ENCODE results near the gene ECM2. TPM values are rescaled to one million over a fixed set of nuclear protein-coding genes. Genes with fewer than 3 reads are reported as not detected.
"Not testable (repeated sequence)": the region's sequence is repeated elsewhere in the genome, so short reads cannot be mapped to it uniquely, and the experiment has no call there.

ECM2 gene
- total RNA-seq = not detected in 2 replicates

DNA sequence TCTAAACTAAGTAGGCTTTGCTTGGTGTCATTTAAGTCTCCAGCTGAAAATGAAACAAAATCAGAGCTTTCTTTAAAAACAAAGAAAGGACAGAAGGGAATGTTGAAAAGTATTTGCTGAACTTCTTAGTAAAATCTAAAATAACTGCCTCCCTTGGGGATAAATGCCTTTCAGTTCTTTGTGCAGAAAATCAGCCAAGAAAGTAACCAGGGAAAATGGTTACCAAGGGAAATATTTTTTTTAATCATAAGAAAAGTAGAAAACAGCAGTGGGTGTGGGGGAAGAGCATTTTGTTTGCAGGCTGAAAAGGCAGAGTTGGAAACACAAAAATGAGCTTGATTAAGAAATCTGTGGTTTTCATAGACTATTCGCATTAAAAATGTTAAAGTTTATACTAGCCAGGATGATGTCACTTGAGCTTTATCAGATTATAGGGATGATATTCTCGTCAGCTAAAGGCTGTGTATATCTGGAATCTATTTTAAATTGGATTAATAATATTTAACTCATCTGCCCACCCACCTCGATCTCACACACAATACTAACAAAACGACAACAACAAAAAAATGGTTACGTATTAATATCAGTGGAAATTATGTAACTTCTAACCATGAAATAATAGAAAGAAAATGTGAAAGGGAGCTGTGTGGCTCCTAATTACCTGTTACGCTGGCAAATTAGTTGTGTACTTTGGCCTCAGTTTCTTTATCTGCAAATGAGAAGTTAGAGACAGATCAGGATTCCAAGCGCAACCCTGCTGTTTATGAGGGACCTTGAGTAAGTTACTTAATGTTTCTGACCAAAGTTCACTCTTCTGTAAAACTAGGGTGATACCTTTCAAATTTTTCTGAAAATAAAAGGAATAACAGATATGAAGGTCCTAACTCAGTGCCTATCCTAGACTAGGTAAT is at the start of gene ECM2:
Gene ECM2, minus strand, starts transcription at position 51 of the 911 bp plus-strand sequence. CDS start 13,124 bp downstream, outside the sequence.
- Mint-ChIP-seq H3K4me3 (no peak within 1 kb of the TSS), H3K27ac (no peak within 1 kb of the TSS), H3K4me1 (peaks cover 4% of the 10 kb centered on the region), H3K27me3 (no peaks in the 10 kb centered on the region), H3K9me3 (no peaks in the 10 kb centered on the region), H3K36me3 (ENCODE audit: low read depth) (no peaks in the 10 kb centered on the region)
- DNase-seq = no peak
- intact Hi-C loops (cut with micrococcal nuclease) = no loop called here

DNA sequence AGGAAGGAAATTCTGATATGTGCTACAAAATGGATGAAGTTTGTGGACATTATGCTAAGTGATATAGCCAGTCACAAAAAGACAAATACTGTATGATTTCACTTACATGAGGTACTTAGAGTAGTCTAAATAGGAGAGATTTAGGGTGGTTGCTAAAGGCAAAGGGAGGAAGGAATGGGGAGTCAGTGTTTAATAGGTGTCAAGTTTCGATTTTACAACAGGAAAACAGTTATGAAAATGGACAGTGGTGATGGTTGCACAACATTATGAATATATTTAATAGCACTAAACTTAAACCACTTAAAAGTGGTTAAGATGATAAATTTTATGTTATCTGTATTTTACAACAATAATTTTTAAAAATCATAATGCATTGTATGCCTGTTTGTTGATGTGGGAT is 40.4 kb upstream of the ECM2 start:
- no peaks in the 10 kb centered on the region for H3K4me1 Mint-ChIP-seq
- intact Hi-C loops (cut with micrococcal nuclease) = no loop called here
- H3K27me3 Mint-ChIP-seq = no peaks in the 10 kb centered on the region
- H3K4me3 Mint-ChIP-seq = no peak overlapping the region
- no peaks in the 10 kb centered on the region for H3K36me3 Mint-ChIP-seq (ENCODE audit: low read depth)
- peaks cover 4% of the 10 kb centered on the region for H3K9me3 Mint-ChIP-seq
- H3K27ac Mint-ChIP-seq = no peak overlapping the region
- no peak for DNase-seq

DNA sequence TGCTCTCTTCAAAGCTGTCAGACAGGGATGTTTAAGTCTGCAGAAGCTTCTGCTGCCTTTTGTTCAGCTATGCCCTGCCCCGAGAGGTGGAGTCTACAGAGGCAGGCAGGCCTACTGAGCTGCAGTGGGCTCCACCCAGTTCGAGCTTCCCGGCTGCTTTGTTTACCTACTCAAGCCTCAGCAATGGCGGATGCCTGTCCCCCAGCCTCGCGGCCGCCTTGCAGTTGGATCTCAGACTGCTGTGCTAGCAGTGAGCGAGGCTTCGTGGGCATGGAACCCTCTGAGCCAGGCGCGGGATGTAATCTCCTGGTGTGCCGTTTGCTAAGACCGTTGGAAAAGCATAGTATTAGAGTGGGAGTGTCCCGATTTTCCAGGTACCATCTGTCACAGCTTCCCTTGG is 37.8 kb upstream of the ECM2 start:
- H3K4me1 Mint-ChIP-seq; H3K9me3 Mint-ChIP-seq; H3K4me3 Mint-ChIP-seq; H3K27me3 Mint-ChIP-seq; H3K36me3 Mint-ChIP-seq (ENCODE audit: low read depth); DNase-seq; H3K27ac Mint-ChIP-seq; intact Hi-C loops (cut with micrococcal nuclease): not testable (repeated sequence)

DNA sequence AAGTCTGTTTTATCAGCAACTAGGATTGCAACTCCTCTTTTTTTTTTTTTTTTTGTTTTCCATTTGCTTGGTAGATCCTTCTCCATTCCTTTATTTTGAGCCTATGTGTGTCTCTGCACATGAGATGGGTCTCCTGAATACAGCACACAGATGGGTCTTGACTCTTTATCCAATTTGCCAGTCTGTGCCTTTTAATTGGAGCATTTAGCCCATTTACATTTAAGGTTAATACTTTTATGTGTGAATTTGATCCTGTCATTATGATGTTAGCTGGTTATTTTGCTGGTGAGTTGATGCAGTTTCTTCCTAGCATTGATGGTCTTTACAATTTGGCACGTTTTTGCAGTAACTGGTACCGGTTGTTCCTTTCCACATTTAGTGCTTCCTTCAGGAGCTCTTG is 36.1 kb upstream of the ECM2 start:
- intact Hi-C loops (cut with micrococcal nuclease); DNase-seq; H3K4me1 Mint-ChIP-seq; H3K27me3 Mint-ChIP-seq; H3K4me3 Mint-ChIP-seq; H3K9me3 Mint-ChIP-seq; H3K36me3 Mint-ChIP-seq (ENCODE audit: low read depth); H3K27ac Mint-ChIP-seq: not testable (repeated sequence)

DNA sequence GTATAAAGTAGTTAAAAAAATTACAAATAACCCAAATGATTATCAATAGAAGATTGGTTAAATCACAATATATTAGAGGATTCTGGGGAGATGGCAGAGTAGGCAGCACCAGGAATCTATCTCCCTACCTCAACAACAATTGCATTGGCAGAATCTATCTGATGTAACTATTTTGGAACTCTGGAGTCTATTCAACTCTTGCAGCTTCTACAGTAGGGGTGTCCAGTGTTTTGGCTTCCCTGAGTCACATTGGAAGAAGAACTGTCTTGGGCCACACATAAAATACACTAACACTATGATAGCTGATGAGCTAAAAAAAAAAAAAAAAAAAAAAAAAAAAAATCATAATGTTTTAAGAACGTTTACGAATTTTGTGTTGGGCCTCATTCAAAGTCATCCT is 29.2 kb upstream of the ECM2 start:
- Mint-ChIP-seq H3K9me3 (no peaks in the 10 kb centered on the region), H3K27ac (no peak overlapping the region), H3K27me3 (peaks cover 2% of the 10 kb centered on the region), H3K4me3 (no peak overlapping the region), H3K4me1 (no peaks in the 10 kb centered on the region), H3K36me3 (ENCODE audit: low read depth) (no peaks in the 10 kb centered on the region)
- intact Hi-C loops (cut with micrococcal nuclease) = no loop called here
- no peak for DNase-seq

DNA sequence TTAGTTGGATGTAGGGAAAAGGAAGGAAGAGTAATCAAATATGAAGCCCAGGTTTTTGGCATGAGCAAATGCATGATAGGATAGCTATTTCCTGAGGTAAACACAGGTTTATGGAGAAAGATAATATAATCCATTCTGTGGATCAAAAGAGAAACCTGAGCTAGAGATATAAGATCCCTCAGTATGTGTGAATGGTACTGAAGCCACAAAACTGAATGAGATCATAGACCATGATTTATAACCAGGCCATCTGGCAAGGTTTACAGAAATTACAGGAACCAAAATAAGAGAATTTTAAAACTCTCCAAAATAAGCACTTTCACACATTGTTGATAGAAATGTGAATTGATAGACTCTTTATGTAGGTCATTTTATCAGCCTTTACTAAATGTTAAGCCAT is 28.7 kb upstream of the ECM2 start:
- no peak overlapping the region for H3K27ac Mint-ChIP-seq
- H3K4me3 Mint-ChIP-seq = no peak overlapping the region
- intact Hi-C loops (cut with micrococcal nuclease) = no loop called here
- DNase-seq = no peak
- peaks cover 2% of the 10 kb centered on the region for H3K27me3 Mint-ChIP-seq
- no peaks in the 10 kb centered on the region for H3K4me1 Mint-ChIP-seq
- no peaks in the 10 kb centered on the region for H3K9me3 Mint-ChIP-seq
- H3K36me3 Mint-ChIP-seq (ENCODE audit: low read depth) = no peaks in the 10 kb centered on the region

DNA sequence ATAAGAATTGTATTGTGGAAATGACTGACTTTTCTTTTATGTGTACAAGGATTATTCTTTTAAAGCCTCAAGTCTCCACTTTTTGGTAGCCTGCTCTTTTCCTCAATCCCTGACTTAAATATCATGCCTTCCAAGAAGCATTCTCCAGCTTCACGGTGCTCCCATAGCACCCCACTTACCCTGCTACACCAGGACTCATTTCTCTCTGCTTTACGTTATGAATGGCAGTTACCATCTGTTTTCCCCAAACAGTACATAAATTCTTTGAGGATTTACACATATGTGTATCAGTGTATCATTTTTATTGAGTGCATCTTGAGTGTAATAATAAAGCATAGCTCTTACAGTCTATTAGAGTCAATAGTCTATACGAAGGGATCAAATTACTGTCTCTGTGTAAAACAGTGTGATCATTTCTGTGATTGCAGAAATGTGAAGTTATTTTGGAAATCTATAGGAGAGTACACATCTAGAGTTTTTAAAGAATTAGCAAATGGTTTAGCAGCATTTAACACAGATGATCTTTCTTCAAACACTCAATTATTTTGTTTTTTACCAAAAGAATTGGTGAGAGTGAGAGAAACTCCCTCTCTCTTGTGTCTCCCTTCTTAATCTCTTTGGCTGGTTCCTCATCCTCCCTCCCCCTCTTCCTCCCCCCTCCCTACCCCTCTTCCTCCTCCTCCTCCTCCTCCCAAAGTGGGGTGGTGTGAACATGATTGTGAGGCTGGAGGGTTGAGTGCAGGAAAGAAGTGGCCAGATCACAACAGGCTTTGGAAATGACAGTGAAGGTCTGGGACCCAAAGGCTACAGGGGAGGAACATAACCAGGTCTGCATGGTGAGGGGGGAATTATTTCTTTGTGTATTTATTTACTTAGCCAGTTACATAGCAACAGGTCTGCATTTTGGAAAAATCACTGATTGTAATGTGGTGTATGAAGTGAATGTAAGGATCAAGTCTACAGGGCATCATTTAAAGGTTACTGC is 27.6 kb upstream of the ECM2 start:
- H3K4me1 Mint-ChIP-seq = no peaks in the 10 kb centered on the region
- no peak overlapping the region for H3K27ac Mint-ChIP-seq
- H3K27me3 Mint-ChIP-seq = no peaks in the 10 kb centered on the region
- no peaks in the 10 kb centered on the region for H3K36me3 Mint-ChIP-seq (ENCODE audit: low read depth)
- no peaks in the 10 kb centered on the region for H3K9me3 Mint-ChIP-seq
- H3K4me3 Mint-ChIP-seq = no peak overlapping the region
- DNase-seq = no peak
- intact Hi-C loops (cut with micrococcal nuclease) = no loop called here

DNA sequence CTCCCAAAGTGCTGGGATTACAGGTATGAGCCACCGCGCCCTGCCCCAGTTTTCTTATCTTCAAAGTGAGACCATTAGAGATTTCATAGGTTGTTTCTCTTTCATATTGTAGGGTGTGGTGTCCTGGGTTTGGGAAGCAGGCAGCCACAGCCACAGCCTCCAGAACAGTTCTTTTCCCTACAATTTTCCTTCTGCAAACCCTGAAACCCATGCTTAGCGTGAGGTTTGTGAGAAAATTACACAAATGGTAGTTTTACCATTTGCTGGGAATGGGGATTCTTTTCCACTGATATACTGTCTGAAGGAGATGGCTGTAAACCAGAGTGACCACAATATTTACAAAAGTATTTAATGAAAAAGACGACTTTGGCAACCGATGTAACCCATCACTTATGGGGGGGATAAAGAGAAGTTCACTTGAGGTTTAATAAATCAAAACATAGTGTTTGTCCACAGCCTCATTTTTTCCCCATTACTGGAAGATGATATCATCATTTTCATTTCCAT is 26.7 kb upstream of the ECM2 start:
- no peak overlapping the region for H3K27ac Mint-ChIP-seq
- H3K36me3 Mint-ChIP-seq (ENCODE audit: low read depth) = no peaks in the 10 kb centered on the region
- H3K4me1 Mint-ChIP-seq = no peaks in the 10 kb centered on the region
- no peak for DNase-seq
- H3K27me3 Mint-ChIP-seq = no peaks in the 10 kb centered on the region
- no peaks in the 10 kb centered on the region for H3K9me3 Mint-ChIP-seq
- no peak overlapping the region for H3K4me3 Mint-ChIP-seq
- intact Hi-C loops (cut with micrococcal nuclease) = no loop called here

DNA sequence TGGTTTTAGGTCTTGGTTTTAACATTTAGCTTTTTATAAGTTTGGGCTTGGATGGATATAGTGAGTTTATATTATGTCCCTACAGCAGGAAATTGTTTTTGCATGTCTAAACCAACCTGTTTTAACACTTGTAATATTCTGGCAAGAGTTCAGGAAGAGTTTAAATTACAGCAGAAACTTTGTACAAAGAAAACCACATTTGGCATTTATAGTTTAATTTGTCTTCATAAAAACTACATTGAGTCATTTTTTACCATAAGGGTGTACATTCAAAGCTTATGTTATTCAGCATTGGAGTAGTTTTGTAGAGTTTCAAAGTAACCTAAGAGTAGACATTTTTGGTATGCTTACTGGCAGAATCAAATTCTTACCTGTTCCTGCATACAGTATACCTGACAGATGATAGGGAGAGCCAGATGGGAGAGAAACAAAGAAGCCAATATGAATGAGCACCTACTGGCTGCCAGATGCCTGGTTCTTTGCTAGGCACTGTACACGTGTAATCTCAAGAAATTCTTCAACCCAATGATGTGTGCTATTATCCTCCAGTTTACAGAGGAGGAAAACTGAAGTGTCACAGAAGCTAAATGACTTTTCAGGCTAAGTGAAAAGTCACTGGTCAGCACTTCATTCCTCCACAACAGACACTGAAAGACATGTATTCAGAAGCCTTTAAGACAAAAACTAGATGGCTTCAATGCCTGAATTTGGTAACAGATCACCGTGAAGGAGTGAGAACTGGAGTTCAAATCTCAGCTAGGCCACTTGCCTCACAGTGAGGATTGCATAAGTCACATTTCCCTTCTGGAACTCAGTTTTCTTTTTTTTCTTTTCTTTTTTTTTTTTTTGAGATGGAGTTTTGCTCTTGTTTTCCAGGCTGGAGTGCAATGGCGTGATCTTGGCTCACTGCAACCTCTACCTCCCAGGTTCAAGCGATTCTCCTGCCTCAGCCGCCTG is 25.9 kb upstream of the ECM2 start:
- Mint-ChIP-seq H3K27ac (no peak overlapping the region), H3K4me1 (no peaks in the 10 kb centered on the region), H3K9me3 (no peaks in the 10 kb centered on the region), H3K4me3 (no peak overlapping the region), H3K36me3 (ENCODE audit: low read depth) (no peaks in the 10 kb centered on the region), H3K27me3 (no peaks in the 10 kb centered on the region)
- intact Hi-C loops (cut with micrococcal nuclease) = no loop called here
- no peak for DNase-seq

DNA sequence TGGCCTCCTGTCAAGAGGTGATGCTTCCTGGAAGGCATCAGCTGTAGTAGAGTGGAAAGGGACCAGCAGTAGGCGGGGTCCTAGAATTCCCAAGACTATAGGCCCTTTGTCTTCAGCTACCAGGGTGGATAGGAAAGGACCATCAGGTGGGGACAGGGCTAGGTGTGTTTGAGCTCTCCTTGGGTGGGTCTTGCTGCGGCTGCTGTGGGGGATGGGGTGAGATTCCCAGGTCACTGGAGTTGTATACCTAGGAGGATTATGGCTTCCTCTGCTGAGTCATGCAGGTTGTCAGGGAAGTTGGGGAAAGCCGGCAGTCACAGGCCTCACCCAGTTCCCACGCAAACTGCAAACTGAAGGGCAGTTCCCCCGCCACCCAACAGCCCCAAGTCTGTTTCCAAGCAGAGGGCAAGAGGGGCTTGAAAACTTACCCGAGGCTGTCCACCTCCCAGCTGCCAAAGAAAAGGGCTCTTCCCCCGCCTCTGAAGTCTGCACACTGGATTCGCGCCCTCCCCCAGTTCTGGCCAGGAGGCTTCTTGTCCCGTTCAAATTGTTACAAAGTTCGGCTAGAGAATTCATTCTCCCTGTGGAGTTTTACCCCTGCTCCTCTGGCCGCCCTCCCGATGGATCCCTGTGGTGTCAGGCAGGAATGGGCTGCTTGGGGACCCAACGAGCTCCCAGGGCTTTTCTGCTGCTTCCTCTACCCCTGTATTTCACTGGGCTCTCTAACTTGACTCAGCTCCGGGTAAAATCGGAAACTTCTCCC is 23.0 kb upstream of the ECM2 start:
- H3K9me3 Mint-ChIP-seq = no peaks in the 10 kb centered on the region
- H3K36me3 Mint-ChIP-seq (ENCODE audit: low read depth) = no peaks in the 10 kb centered on the region
- H3K27me3 Mint-ChIP-seq = no peaks in the 10 kb centered on the region
- intact Hi-C loops (cut with micrococcal nuclease) = no loop called here
- no peak overlapping the region for H3K27ac Mint-ChIP-seq
- peaks cover 5% of the 10 kb centered on the region for H3K4me1 Mint-ChIP-seq
- no peak overlapping the region for H3K4me3 Mint-ChIP-seq
- no peak for DNase-seq

DNA sequence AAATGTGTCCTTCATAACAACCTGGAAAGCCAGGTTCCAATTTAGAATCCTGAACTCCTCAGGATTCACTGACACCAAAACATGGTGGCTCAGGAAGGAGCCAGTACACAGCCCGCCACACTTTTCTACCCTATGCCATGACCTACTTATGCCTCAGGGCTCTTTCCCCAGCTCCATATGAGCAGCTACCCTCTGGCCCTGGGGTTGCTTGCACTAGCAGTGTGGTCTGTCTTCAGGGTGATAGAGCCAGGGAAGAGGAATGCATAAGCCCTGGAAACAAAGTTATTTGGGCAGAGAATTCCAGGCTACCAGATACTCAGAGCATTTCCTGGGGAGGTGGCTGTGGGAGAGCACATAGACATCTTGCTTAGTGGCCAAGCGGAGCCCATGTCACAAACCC is 15.0 kb upstream of the ECM2 start:
- Mint-ChIP-seq H3K36me3 (ENCODE audit: low read depth) (no peaks in the 10 kb centered on the region), H3K9me3 (no peaks in the 10 kb centered on the region), H3K4me1 (peaks cover 2% of the 10 kb centered on the region), H3K27me3 (no peaks in the 10 kb centered on the region), H3K27ac (no peak overlapping the region), H3K4me3 (no peak overlapping the region)
- no peak for DNase-seq
- intact Hi-C loops (cut with micrococcal nuclease) = no loop called here

DNA sequence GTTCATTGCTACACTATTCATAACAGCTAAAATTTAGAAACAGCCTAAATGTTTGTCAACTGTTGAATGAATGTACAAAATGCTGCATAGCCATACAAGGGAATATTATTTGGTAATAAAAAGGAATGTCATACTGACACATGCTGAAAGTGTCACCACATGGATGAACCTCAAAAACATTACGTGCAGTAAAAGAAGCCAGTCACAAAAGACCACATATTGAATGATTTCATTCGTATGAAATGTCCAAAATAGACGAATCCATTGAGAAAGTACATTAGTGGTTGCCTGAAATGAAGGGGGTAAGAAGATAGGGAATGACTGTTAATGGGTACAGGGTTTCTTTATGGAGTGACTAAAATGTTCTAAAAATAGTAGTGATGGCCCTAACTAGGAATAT is 11.6 kb upstream of the ECM2 start:
- H3K4me3 Mint-ChIP-seq = no peak overlapping the region
- no peaks in the 10 kb centered on the region for H3K9me3 Mint-ChIP-seq
- H3K27ac Mint-ChIP-seq = no peak overlapping the region
- intact Hi-C loops (cut with micrococcal nuclease) = no loop called here
- no peaks in the 10 kb centered on the region for H3K36me3 Mint-ChIP-seq (ENCODE audit: low read depth)
- no peak for DNase-seq
- H3K4me1 Mint-ChIP-seq = no peaks in the 10 kb centered on the region
- H3K27me3 Mint-ChIP-seq = no peaks in the 10 kb centered on the region

All from activated CD4-positive, alpha-beta T cell treated with anti-CD3 and anti-CD28 coated beads, Interleukin-2, amount 10 ng/mL, durations not matched to agents 24 days and 14 days (primary cell).